Measurements from ENCODE around the gene CLEC16A.
A peak's percentile ranks its signal among the peaks of the same experiment; 100 is the strongest.

- TF ChIP-seq REST (IDR thresholded peaks at IDR 0.05; ENCODE audit: low read depth) (no peak), EGR1 (IDR thresholded peaks at IDR 0.05) (peak; percentile 79), RAD21 (IDR thresholded peaks at IDR 0.05; ENCODE audit: low read depth) (no peak), FOXM1 (IDR thresholded peaks at IDR 0.05; ENCODE audit: borderline replicate concordance, low read depth) (no peak), YY1 (IDR thresholded peaks at IDR 0.05; ENCODE audit: low read depth) (no peak), TAF1 (IDR thresholded peaks at IDR 0.05; ENCODE audit: low read depth) (no peak), CREB1 (IDR thresholded peaks at IDR 0.05; ENCODE audit: low read depth) (no peak), CEBPB (IDR thresholded peaks at IDR 0.05) (no peak), EP300 (IDR thresholded peaks at IDR 0.05; ENCODE audit: borderline replicate concordance) (no peak), TEAD4 (IDR thresholded peaks at IDR 0.05) (no peak)
- TF ChIP-seq, protein P1, sequence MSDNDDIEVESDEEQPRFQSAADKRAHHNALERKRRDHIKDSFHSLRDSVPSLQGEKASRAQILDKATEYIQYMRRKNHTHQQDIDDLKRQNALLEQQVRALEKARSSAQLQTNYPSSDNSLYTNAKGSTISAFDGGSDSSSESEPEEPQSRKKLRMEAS (IDR thresholded peaks at IDR 0.05): no peak
- TF ChIP-seq, protein P2, sequence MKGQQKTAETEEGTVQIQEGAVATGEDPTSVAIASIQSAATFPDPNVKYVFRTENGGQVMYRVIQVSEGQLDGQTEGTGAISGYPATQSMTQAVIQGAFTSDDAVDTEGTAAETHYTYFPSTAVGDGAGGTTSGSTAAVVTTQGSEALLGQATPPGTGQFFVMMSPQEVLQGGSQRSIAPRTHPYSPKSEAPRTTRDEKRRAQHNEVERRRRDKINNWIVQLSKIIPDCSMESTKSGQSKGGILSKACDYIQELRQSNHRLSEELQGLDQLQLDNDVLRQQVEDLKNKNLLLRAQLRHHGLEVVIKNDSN (IDR thresholded peaks at IDR 0.05): peak; percentile 45
Measured at GRCh38 chr16:11138022-11138768, 193.8 kb downstream of the CLEC16A start.
